C4-2B (cell line): ENCODE measurements around the gene TBC1D2.

Source experiments
- H3K27ac ChIP-seq: fragments of 450-650 bp; 2 replicates; pipeline ENCODE4 v1.5.1; 2017
- ZFX ChIP-seq: fragments of 450-650 bp; IDR thresholded peaks from 2 replicates; pipeline ENCODE4 v1.6.1; 2017
- TF ChIP-seq, protein P1 (sequence below): fragments of 450-650 bp; conservative IDR thresholded peaks from 2 replicates; pipeline ENCODE4 v1.5.1; 2017; ENCODE audit warnings: mild to moderate bottlenecking

TBC1D2 gene

GRCh38 chr9:98220911-98221310, 34.5 kb downstream of the TBC1D2 start:
- no peak overlapping the region for H3K27ac ChIP-seq
- TF ChIP-seq ZFX: no peak
- TF ChIP-seq, protein P1, sequence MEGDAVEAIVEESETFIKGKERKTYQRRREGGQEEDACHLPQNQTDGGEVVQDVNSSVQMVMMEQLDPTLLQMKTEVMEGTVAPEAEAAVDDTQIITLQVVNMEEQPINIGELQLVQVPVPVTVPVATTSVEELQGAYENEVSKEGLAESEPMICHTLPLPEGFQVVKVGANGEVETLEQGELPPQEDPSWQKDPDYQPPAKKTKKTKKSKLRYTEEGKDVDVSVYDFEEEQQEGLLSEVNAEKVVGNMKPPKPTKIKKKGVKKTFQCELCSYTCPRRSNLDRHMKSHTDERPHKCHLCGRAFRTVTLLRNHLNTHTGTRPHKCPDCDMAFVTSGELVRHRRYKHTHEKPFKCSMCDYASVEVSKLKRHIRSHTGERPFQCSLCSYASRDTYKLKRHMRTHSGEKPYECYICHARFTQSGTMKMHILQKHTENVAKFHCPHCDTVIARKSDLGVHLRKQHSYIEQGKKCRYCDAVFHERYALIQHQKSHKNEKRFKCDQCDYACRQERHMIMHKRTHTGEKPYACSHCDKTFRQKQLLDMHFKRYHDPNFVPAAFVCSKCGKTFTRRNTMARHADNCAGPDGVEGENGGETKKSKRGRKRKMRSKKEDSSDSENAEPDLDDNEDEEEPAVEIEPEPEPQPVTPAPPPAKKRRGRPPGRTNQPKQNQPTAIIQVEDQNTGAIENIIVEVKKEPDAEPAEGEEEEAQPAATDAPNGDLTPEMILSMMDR: no peak

DNA sequence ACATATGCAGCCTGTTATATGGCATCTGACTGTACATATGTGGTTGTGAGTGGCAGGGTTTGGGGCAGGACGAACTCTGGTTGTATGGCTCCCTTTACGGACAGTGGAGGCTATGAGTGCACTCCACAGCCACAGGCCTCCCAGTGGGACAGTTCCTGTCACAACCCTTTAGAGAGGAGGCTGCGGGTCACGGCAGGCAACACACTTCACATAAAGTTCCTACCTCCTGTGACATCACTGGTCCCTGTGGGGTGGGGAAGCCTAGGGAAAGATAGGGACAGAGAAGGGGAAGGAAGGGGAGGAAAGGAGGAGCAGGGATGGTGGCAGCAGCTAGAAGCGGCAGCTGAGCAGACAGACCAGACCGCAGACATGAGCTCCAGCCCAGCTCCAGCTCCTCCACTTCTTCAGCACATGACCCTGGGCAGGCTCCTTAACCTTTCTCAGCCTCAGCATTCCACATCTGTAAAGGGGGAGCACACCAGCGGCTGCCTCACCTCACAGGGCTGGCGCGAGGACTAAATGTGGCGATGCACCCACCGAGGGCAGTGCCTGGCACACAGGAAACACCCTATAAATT, 35.6 kb downstream of the TBC1D2 start:
- TF ChIP-seq, protein P1: no peak
- no peak for TF ChIP-seq ZFX
- H3K27ac ChIP-seq: peak overlapping the region; percentile 77

DNA sequence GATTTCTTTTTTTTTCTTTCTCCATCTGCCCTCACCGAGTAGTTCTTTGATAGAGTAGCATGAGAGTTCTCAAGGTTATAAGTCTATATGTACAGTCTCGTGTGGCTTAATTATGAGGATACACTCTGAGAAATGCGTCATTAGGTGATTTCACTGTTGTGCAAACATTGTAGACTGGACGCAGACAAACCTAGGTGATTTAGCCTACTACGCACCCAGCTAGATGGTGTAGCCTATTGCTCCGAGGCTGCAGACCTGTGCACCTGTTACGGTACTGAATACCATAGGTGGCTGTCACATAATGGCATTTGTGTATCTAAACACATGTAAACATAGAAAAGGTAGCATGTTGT, 36.1 kb downstream of the TBC1D2 start:
- TF ChIP-seq, protein P1: no peak
- no peak for TF ChIP-seq ZFX
- peak overlapping the region; percentile 77 for H3K27ac ChIP-seq

DNA sequence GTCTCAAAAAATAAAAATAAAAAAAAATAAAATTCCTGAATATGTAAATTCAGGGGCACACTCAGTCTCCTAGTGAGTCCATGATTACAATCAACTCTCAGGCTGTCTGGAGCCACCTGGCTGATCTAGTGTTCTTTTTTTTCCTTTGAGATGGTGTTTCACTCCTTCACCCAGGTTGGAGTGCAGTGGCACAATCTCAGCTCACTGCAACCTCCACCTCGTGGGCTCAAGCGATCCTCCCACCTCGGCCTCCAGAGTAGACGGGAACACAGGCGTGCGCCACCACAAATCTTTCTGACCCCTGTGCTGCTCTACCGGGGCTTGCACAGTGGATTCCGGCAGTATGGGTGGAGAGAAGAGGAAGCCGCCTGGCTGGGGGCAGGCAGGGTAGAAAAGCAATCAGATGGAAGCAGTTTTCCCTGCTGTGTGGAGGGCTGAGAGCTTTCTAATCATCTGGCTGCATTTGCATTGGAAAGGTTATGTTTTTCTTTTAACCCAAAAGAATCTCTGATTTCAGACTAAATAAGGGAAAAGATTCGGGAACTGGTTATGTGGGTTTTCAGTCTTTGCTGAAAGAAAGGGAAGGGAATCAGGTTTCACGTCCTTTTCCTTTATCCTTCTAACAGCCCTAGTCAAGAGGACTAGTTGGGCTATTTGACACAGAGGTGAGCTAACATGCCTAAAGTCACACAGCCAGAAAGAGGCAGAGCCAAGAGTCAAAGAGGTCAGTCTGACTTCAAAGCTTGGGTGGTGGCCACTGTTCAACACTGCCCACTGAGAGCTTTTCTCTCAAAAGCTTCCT, 36.7 kb downstream of the TBC1D2 start:
- H3K27ac ChIP-seq: peak overlapping the region; percentile 77
- TF ChIP-seq ZFX: no peak
- TF ChIP-seq, protein P1: no peak

GRCh38 chr9:98217255-98217654, 38.2 kb downstream of the TBC1D2 start:
- H3K27ac ChIP-seq: no peak overlapping the region
- TF ChIP-seq, protein P1: no peak
- TF ChIP-seq ZFX: no peak

DNA sequence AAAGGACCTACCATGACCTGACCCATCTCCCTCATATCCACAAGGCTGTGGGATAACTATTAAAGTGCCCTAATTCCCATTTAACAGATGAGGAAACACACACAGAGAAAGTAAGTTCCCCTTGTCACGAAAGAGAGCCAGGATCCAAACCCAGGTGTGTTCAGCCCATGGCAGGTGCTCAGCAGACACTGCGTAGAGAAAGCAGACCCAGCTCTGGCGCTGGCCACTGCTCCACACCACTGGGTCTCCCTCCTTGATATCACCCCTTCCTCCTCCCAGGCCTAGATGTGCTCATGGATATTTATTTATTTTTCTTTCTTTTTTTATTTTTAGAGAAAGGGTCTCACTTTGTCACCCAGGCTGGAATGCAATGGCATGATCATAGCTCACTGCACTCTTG, 39.1 kb downstream of the TBC1D2 start:
- TF ChIP-seq, protein P1: no peak
- no peak for TF ChIP-seq ZFX
- no peak overlapping the region for H3K27ac ChIP-seq

GRCh38 chr9:98215821-98216220, 39.6 kb downstream of the TBC1D2 start:
- no peak overlapping the region for H3K27ac ChIP-seq
- no peak for TF ChIP-seq ZFX
- TF ChIP-seq, protein P1: no peak; the same call in 1 of the 2 replicates
